Activated T-cell treated with anti-CD3 and anti-CD28 coated beads, Interleukin-2, amount 50 U/mL, for 24 hours (primary cell): ENCODE measurements around the gene TUBB4A.
A peak's percentile ranks its signal among the peaks of the same experiment; 100 is the strongest.
"Not testable (repeated sequence)": the region's sequence is repeated elsewhere in the genome, so short reads cannot be mapped to it uniquely, and the experiment has no call there.

Experiments
- DNase-seq: peaks from one replicate; pipeline ENCODE4 v3.0.0-alpha.2; 2020
- H3K27ac Mint-ChIP-seq: 2 replicates; pipeline ENCODE4 v1.8.0; 2020; ENCODE audit warnings: mild to moderate bottlenecking, mixed read lengths
- H3K27me3 Mint-ChIP-seq: 2 replicates; pipeline ENCODE4 v1.8.0; 2020; ENCODE audit warnings: mixed read lengths
- H3K36me3 Mint-ChIP-seq: 2 replicates; pipeline ENCODE4 v1.8.0; 2020; ENCODE audit warnings: low read depth, mixed read lengths
- H3K4me1 Mint-ChIP-seq: 2 replicates; pipeline ENCODE4 v1.8.0; 2020; ENCODE audit warnings: low read depth, mixed read lengths
- H3K4me3 Mint-ChIP-seq: 2 replicates; pipeline ENCODE4 v1.8.0; 2020; ENCODE audit warnings: mild to moderate bottlenecking, moderate library complexity, mixed read lengths
- H3K9me3 Mint-ChIP-seq: 2 replicates; pipeline ENCODE4 v1.8.0; 2020; ENCODE audit warnings: mixed read lengths

TUBB4A gene

GRCh38 chr19:6514926-6515544, 12.9 kb upstream of the TUBB4A start:
- H3K4me3 Mint-ChIP-seq: no peak overlapping the region

DNA sequence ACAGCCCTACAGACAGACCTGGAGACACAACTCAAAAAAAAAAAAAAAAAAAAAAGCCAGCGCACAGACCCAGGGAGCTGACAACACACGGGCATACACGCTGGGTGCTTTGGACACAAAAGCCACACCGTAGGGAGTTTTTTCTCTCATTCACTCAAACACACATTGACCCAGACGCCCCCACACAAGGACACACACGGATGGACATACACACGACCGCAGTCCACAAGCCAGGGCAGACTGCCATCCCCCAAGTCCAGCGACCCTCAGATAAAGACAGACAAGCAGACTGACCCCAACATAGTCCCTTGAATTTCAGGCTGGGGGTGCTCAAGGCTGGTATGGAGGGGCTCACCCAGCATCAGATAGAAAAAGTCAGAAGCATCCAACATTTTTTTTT, 12.0 kb upstream of the TUBB4A start:
- no peak overlapping the region for H3K27ac Mint-ChIP-seq
- peaks cover under 1% of the 10 kb centered on the region for H3K9me3 Mint-ChIP-seq
- peaks cover 30% of the 10 kb centered on the region for H3K4me1 Mint-ChIP-seq
- H3K27me3 Mint-ChIP-seq: no peaks in the 10 kb centered on the region
- DNase-seq: no peak
- H3K36me3 Mint-ChIP-seq: peaks cover 2% of the 10 kb centered on the region
- H3K4me3 Mint-ChIP-seq: no peak overlapping the region

More at GRCh38 chr19:6514926-6515544, 12.9 kb upstream of the TUBB4A start:
- peaks cover 2% of the 10 kb centered on the region for H3K36me3 Mint-ChIP-seq
- H3K4me1 Mint-ChIP-seq: peaks cover 35% of the 10 kb centered on the region
- H3K27ac Mint-ChIP-seq: no peak overlapping the region
- peaks cover 2% of the 10 kb centered on the region for H3K9me3 Mint-ChIP-seq
- no peak for DNase-seq
- H3K27me3 Mint-ChIP-seq: no peaks in the 10 kb centered on the region

- H3K27ac Mint-ChIP-seq: no peak overlapping the region
- H3K4me3 Mint-ChIP-seq: no peak overlapping the region
- H3K27me3 Mint-ChIP-seq: no peaks in the 10 kb centered on the region
- DNase-seq: no peak
- H3K4me1 Mint-ChIP-seq: peaks cover 3% of the 10 kb centered on the region
- no peaks in the 10 kb centered on the region for H3K9me3 Mint-ChIP-seq
- H3K36me3 Mint-ChIP-seq: no peaks in the 10 kb centered on the region
These were observed 8.5 kb upstream of the TUBB4A start for GRCh38 chr19:6510618-6511017.

DNA sequence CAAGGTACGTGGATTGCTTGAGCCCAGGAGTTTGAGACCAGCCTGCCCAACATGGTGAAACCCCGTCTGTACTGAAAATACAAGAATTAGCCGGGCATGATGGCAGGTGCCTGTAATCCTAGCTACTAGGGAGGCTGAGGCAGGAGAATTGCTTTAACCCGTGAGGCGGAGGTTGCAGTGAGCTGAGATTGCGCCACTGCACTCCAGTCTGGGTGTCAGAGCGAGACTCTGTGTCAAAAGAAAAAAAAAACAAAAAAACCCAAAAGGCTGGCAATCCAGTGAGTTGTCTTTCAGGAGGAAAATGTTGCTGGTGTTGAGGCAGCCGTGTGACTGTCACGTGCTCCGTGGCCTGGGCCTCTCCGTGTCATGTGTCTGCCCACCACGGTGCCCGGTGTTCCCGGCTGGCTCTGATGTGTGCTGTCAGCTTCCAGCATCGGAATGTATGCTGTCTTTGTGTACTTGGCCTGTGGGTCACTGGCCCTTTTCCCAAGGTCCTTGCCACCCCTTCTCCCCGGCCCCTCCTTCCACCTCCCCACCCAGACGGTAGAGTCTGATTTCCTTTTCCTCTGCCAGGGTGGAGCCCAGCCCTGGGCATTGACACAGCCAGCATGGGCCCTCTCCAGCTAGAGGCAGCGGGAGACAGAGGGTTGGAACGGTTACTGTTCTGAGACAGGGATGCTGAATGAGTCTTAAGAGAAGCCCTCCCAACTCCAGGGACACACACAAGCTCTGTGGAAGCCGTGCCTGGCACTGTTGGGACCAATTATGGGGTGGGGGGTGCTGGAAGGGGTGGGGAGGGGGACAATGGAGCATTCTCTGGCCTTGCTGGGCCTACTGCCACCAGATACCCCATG, 7.2 kb upstream of the TUBB4A start:
- Mint-ChIP-seq H3K27me3 (no peaks in the 10 kb centered on the region), H3K27ac (no peak overlapping the region), H3K4me3 (no peak overlapping the region), H3K9me3 (no peaks in the 10 kb centered on the region), H3K36me3 (no peaks in the 10 kb centered on the region), H3K4me1 (peaks cover 7% of the 10 kb centered on the region)
- no peak for DNase-seq

DNA sequence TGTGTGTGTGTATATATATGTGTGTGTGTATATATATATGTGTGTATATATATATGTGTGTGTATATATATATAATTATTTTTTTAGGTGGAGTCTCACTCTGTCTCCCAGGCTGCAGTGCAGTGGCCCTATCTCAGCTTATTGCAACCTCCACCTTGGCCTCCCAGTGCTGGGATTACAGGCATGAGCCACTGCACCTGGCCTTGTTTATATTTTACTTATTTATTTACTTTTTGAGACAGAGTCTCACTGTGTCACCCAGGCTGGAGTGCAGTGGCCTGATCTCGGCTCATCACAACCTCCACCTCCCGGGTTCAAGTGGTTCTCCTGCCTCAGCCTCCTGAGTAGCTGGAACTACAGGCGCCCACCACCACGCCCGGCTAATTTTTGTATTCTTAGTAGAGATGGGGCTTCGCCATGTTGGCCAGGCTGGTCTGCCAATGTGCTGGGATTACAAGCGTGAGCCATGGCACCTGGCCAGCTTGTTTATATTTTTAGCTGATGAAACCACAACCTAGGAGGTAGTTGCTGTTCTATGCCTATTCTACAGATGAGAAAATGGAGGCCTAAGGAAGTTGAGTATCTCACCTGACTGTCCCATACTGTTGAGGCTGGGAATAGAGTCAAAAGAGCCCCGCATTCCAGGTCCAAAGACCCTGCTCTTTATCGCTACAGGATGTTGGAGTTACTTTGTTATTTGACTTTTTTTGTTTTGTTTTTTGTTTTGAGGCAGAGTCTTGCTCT, 6.1 kb upstream of the TUBB4A start:
- not testable (repeated sequence) for DNase-seq, H3K27ac Mint-ChIP-seq, H3K27me3 Mint-ChIP-seq, H3K4me1 Mint-ChIP-seq, H3K36me3 Mint-ChIP-seq, H3K9me3 Mint-ChIP-seq, H3K4me3 Mint-ChIP-seq

DNA sequence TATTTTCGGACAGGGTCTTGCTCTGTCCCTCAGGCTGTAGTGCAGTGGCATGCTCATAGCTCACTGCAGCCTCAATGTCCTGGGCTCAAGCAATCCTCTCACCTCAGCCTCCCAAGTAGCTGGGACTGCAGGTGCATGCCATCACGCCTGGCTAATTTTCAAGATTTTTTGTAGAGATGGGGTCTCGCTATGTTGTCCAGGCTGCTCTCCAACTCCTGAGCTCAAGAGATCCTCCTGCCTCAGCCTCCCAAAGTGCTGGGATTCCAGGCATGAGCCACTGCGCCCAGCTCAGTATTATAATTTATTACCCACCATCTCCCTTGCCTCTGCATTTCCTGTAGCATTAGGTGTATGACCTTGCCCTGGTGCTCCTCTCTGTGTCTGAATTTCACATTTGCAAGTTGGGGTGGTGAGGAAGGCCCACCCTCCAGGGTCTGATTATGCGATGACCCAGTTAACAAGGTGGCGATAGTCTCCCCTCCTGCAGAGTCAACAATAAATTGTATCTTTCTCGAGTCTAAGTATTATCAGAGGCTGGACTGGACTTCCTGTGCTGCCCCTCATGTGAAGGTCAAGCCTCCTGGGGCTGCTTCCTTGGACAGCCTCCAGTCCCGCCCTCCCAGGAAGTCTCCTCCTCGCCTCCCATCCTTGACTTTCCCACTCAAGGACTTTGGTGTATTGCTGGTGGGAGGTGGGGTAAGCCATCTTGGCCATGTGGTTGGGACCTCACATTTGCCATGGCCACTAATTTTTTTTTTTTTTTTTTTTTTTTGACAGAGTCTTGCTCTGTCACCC, 1.5 kb upstream of the TUBB4A start:
- Mint-ChIP-seq H3K9me3 (no peaks in the 10 kb centered on the region), H3K4me3 (no peak overlapping the region), H3K36me3 (no peaks in the 10 kb centered on the region), H3K27ac (no peak overlapping the region), H3K4me1 (peaks cover 16% of the 10 kb centered on the region), H3K27me3 (peaks cover 15% of the 10 kb centered on the region)
- DNase-seq: no peak

DNA sequence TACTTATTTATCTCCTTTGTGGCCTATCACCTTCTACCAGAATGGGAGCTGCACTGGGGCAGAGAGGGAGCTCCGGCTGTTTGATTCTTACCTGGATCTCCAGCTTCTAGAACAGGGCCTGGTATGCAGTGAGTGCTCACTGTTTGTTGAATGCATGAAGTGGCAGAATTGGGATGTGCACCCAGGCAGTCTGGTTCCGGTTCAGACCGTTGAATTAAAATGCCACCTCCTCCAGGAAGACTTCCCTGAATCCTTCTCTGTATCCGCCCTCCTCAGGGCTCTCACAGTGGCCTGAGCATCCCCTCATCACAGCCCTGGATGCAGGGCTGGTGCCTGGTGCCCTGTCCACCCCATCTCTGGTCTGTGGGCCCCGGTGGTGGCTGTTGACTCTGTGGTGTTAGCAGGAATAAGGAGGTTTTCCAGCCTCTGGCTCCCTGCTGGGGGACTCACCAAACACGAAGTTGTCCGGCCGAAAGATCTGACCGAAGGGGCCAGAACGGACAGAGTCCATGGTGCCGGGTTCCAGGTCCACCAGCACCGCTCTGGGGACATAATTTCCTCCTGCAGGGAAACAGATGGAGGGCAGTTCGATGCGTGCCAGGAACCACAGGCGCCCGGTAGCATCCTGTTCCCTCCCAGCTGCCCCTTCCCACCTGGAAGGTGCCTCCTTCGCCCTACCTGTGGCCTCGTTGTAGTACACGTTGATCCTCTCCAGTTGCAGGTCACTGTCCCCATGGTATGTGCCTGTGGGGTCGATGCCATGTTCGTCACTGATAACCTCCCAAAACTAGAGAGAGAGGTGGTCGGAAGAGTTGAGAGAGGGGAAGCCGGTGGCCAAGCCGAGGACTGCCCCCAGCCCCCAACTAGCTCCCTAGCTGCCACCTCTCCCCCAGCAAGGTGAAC, 1.0 kb downstream of the TUBB4A start:
- Mint-ChIP-seq H3K36me3 (no peaks in the 10 kb centered on the region), H3K27ac (peak overlapping the region; percentile 65), H3K27me3 (peaks cover 15% of the 10 kb centered on the region), H3K4me1 (peaks cover 16% of the 10 kb centered on the region), H3K9me3 (no peaks in the 10 kb centered on the region), H3K4me3 (peak overlapping the region; percentile 79)
- DNase-seq: no peak

DNA sequence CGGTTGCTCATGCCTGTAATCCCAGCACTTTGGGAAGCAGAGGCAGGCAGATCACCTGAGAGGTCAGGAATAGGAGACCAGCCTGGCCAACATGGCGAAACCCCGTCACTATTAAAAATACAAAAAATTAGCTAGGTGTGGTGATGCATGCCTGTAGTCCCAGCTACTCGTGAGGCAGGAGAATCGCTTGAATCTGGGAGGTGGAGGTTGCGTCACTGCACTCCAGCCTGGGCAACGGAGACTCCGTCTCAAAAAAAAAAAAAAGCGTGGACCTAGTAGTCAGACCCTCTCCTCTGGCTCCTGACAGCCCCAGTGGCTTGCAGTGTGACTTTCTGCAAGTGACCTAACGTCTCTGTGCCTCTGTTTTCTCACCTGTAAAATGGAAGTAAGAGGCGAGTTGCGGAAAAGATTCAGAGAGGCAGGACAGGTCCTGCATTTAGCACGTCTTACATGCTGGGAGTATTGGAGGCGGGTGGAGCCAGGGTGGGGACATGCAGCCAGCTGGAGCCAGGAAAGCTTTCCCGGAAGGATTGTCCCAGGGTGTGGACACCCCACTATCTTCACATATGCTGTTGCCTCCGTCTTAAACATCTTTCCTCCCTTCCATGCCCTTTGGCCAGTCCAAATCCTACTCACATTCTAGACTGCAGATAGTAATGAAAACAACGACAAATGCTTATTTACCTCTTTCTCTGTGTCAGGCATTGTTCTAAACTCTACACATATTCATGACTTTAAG, 2.9 kb downstream of the TUBB4A start:
- no peaks in the 10 kb centered on the region for H3K36me3 Mint-ChIP-seq
- peaks cover 12% of the 10 kb centered on the region for H3K4me1 Mint-ChIP-seq
- no peak for DNase-seq
- H3K27me3 Mint-ChIP-seq: peaks cover 15% of the 10 kb centered on the region
- H3K27ac Mint-ChIP-seq: no peak overlapping the region
- no peaks in the 10 kb centered on the region for H3K9me3 Mint-ChIP-seq
- no peak overlapping the region for H3K4me3 Mint-ChIP-seq

GRCh38 chr19:6498294-6499036, 3.6 kb downstream of the TUBB4A start:
- Mint-ChIP-seq H3K9me3 (no peaks in the 10 kb centered on the region), H3K36me3 (no peaks in the 10 kb centered on the region), H3K4me3 (no peak overlapping the region), H3K27ac (no peak overlapping the region), H3K4me1 (peaks cover 12% of the 10 kb centered on the region), H3K27me3 (peaks cover 12% of the 10 kb centered on the region)
- no peak for DNase-seq

DNA sequence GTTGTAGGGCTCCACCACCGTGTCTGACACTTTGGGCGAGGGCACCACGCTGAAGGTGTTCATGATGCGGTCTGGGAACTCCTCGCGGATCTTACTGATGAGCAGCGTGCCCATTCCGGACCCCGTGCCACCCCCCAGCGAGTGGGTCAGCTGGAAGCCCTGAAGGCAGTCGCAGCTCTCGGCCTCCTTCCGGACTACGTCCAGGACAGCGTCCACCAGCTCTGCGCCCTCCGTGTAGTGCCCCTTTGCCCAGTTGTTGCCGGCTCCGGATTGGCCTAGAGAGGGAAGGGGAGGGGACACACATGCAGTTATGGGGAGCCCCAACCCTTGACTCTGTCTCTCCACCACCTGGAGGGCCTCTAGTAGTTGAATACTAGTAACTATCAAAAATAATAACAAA, 6.2 kb downstream of the TUBB4A start:
- no peak overlapping the region for H3K27ac Mint-ChIP-seq

GRCh38 chr19:6494438-6495036, 7.6 kb downstream of the TUBB4A start:
- DNase-seq: no peak
- H3K9me3 Mint-ChIP-seq: peaks cover 5% of the 10 kb centered on the region
- H3K4me1 Mint-ChIP-seq: peaks cover 18% of the 10 kb centered on the region
- H3K4me3 Mint-ChIP-seq: no peak overlapping the region
- no peaks in the 10 kb centered on the region for H3K36me3 Mint-ChIP-seq
- H3K27ac Mint-ChIP-seq: no peak overlapping the region
- no peaks in the 10 kb centered on the region for H3K27me3 Mint-ChIP-seq

More for the DNA sequence above, 6.2 kb downstream of the TUBB4A start:
- peaks cover 5% of the 10 kb centered on the region for H3K9me3 Mint-ChIP-seq
- H3K27me3 Mint-ChIP-seq: peaks cover 5% of the 10 kb centered on the region
- DNase-seq: no peak
- no peak overlapping the region for H3K4me3 Mint-ChIP-seq
- H3K4me1 Mint-ChIP-seq: peaks cover 10% of the 10 kb centered on the region
- H3K36me3 Mint-ChIP-seq: no peaks in the 10 kb centered on the region
